GM23338 (cell line): ENCODE data around the gene HEMK1. TPM values are rescaled to one million over a fixed set of nuclear protein-coding genes. Genes with fewer than 3 reads are reported as not detected.

Experiments
- ATAC-seq: fragments of 200-7000 bp; cut with Tn5 transposase; 3 replicates; pipeline ENCODE4 v1.9.1; 2020
- DNase-seq: peaks from one replicate; pipeline ENCODE4 v3.0.0-alpha.2; 2015; ENCODE audit warnings: low spot score
- H2AFZ ChIP-seq: fragments of 200-600 bp; sonication (generic); 2 replicates; pipeline ENCODE4 v1.8.0; 2016; ENCODE audit warnings: antibody characterized with exemption, mild to moderate bottlenecking, moderate library complexity
- H3F3A ChIP-seq: fragments of 200-600 bp; sonication (generic); replicated peaks from 2 replicates; pipeline ENCODE4 v1.8.0; 2017; ENCODE audit warnings: antibody characterized with exemption, mixed run types, low read depth
- H3K27ac ChIP-seq: fragments of 200-600 bp; sonication (generic); 2 replicates; pipeline ENCODE4 v1.6.1; 2016; ENCODE audit warnings: low read depth
- H3K27me3 ChIP-seq: fragments of 200-600 bp; sonication (generic); 2 replicates; pipeline ENCODE4 v1.8.0; 2016; ENCODE audit warnings: mild to moderate bottlenecking, mixed run types, moderate library complexity; ENCODE audit not compliant: insufficient read depth
- H3K36me3 ChIP-seq: fragments of 200-600 bp; sonication (generic); 2 replicates; pipeline ENCODE4 v1.8.0; 2016; ENCODE audit warnings: mild to moderate bottlenecking; ENCODE audit not compliant: insufficient read depth
- H3K4me1 ChIP-seq: fragments of 200-600 bp; sonication (generic); 2 replicates; pipeline ENCODE4 v1.8.0; 2016; ENCODE audit warnings: mild to moderate bottlenecking, moderate library complexity; ENCODE audit not compliant: insufficient read depth
- H3K4me2 ChIP-seq: fragments of 200-600 bp; sonication (generic); 2 replicates; pipeline ENCODE4 v1.7.1; 2017; ENCODE audit warnings: mixed run types
- H3K4me3 ChIP-seq: fragments of 200-600 bp; sonication (generic); 2 replicates; pipeline ENCODE4 v1.6.1; 2016; ENCODE audit warnings: mixed run types
- H3K79me2 ChIP-seq: fragments of 200-600 bp; sonication (generic); replicated peaks from 2 replicates; pipeline ENCODE4 v1.8.0; 2017; ENCODE audit warnings: mild to moderate bottlenecking; ENCODE audit not compliant: insufficient read depth
- H3K9me2 ChIP-seq: fragments of 200-600 bp; sonication (generic); 2 replicates; pipeline ENCODE4 v1.8.0; 2017; ENCODE audit not compliant: insufficient read depth
- H4K20me1 ChIP-seq: fragments of 200-600 bp; sonication (generic); replicated peaks from 2 replicates; pipeline ENCODE4 v1.8.0; 2017; ENCODE audit warnings: mild to moderate bottlenecking; ENCODE audit not compliant: insufficient read depth
- H3K27ac Mint-ChIP-seq: 2 replicates; pipeline ENCODE4 v1.8.0; 2020; ENCODE audit warnings: inconsistent platforms, mild to moderate bottlenecking, moderate library complexity, mixed read lengths
- H3K27me3 Mint-ChIP-seq: 3 replicates; pipeline ENCODE4 v1.8.0; 2022; ENCODE audit warnings: low read depth, mild to moderate bottlenecking, moderate library complexity, mixed read lengths, inconsistent platforms; ENCODE audit not compliant: insufficient read depth, poor library complexity
- H3K36me3 Mint-ChIP-seq: 3 replicates; pipeline ENCODE4 v1.8.0; 2021; ENCODE audit warnings: low read depth, mild to moderate bottlenecking, inconsistent platforms, moderate library complexity, mixed read lengths
- H3K4me1 Mint-ChIP-seq: 3 replicates; pipeline ENCODE4 v1.8.0; 2020; ENCODE audit warnings: mild to moderate bottlenecking, inconsistent platforms, mixed read lengths
- H3K4me3 Mint-ChIP-seq: 3 replicates; pipeline ENCODE4 v1.8.0; 2021; ENCODE audit warnings: moderate library complexity, mild to moderate bottlenecking, inconsistent platforms, mixed read lengths
- H3K9me3 Mint-ChIP-seq: 3 replicates; pipeline ENCODE4 v1.8.0; 2020; ENCODE audit warnings: moderate library complexity, mild to moderate bottlenecking, inconsistent platforms, mixed read lengths
- CREB1 ChIP-seq: fragments of 250-450 bp; sonication (Bioruptor Pico); IDR thresholded peaks from 2 replicates; pipeline ENCODE4 v1.5.0; 2020; ENCODE audit warnings: low read depth, mild to moderate bottlenecking, moderate library complexity
- ETS1 ChIP-seq: IDR thresholded peaks from 2 replicates; pipeline ENCODE4 v1.6.1; 2016; ENCODE audit warnings: antibody characterized with exemption
- EZH2 ChIP-seq: fragments of 200-600 bp; sonication (generic); IDR thresholded peaks from one replicate; pipeline ENCODE4 v1.8.0; 2017; ENCODE audit warnings: antibody characterized with exemption, mild to moderate bottlenecking, low read depth; ENCODE audit not compliant: unreplicated experiment
- EZH2phosphoT487 ChIP-seq: fragments of 200-600 bp; sonication (generic); IDR thresholded peaks from one replicate; pipeline ENCODE4 v1.8.1; 2018; ENCODE audit warnings: antibody characterized with exemption; ENCODE audit not compliant: unreplicated experiment
- JUNB ChIP-seq: IDR thresholded peaks from one replicate; pipeline ENCODE4 v1.6.1; 2016; ENCODE audit warnings: antibody characterized with exemption; ENCODE audit not compliant: unreplicated experiment
- NANOG ChIP-seq: IDR thresholded peaks from 2 replicates; pipeline ENCODE4 v1.6.1; 2016; ENCODE audit warnings: antibody characterized with exemption, borderline replicate concordance
- POLR2AphosphoS5 ChIP-seq: IDR thresholded peaks from 2 replicates; pipeline ENCODE4 v1.6.1; 2016; ENCODE audit warnings: antibody characterized with exemption, low read depth
- REST ChIP-seq: IDR thresholded peaks from one replicate; pipeline ENCODE4 v1.6.1; 2018; ENCODE audit warnings: antibody characterized with exemption; ENCODE audit not compliant: unreplicated experiment
- STAT1 ChIP-seq: IDR thresholded peaks from one replicate; pipeline ENCODE4 v1.6.1; 2016; ENCODE audit warnings: antibody characterized with exemption; ENCODE audit not compliant: unreplicated experiment
- ZNF114 ChIP-seq: fragments of 250-450 bp; sonication (Bioruptor Pico); IDR thresholded peaks from 2 replicates; pipeline ENCODE4 v1.5.0; 2020; ENCODE audit warnings: mild to moderate bottlenecking, moderate library complexity
- ZNF331 ChIP-seq: fragments of 250-450 bp; sonication (Bioruptor Pico); IDR thresholded peaks from 2 replicates; pipeline ENCODE4 v1.5.0; 2020; ENCODE audit warnings: low read depth, mild to moderate bottlenecking, moderate library complexity
- polyA plus RNA-seq: library from polyadenylated mRNA; unstranded; fragments of >200 nt; fragmentation: Nextera tagmentation; extraction: Ambion mirVana; gene quantifications from 2 replicates; pipeline ENCODE4 v1.2.1, GENCODE V29; 2016
- total RNA-seq: library from RNA; depleted of rRNA; stranded (reverse); fragments of >200 nt; shearing (Covaris generic); gene quantifications from 2 replicates; pipeline ENCODE4 v1.2.3, GENCODE V29; 2014
- TF ChIP-seq, protein P1 (sequence below), 2 experiments: fragments of 200-600 bp in 1 of 2; sonication (generic) in 1 of 2; conservative IDR thresholded peaks; 2 replicates each; pipeline versions ENCODE4 v1.5.1 to v1.6.1; 2016 to 2017; ENCODE audit warnings: antibody characterized with exemption in 2 of 2, low read depth in 2 of 2, mild to moderate bottlenecking in 2 of 2, moderate library complexity in 1 of 2
- TF ChIP-seq, protein P2 (sequence below): fragments of 250-450 bp; sonication (Bioruptor Pico); IDR thresholded peaks from 2 replicates; pipeline ENCODE4 v1.5.0; 2020; ENCODE audit warnings: mild to moderate bottlenecking, moderate library complexity

HEMK1 gene
- total and polyA plus RNA-seq, 2 experiments from 2014 or later = 5.6 to 10.1 TPM

- no peaks in the 10 kb centered on the region for H3K4me1 ChIP-seq
- ATAC-seq (no peak), DNase-seq (no peak)
- no peak overlapping the region for H2AFZ ChIP-seq
- no peaks in the 10 kb centered on the region for H3K36me3 ChIP-seq
- no peaks in the 10 kb centered on the region for H4K20me1 ChIP-seq
- Mint-ChIP-seq H3K9me3 (no peaks in the 10 kb centered on the region), H3K36me3 (peaks cover 3% of the 10 kb centered on the region; the same call in 2 of the 3 replicates), H3K4me1 (peaks cover 6% of the 10 kb centered on the region), H3K27ac (no peak overlapping the region), H3K4me3 (no peak overlapping the region), H3K27me3 (no peaks in the 10 kb centered on the region)
- no peaks in the 10 kb centered on the region for H3K9me2 ChIP-seq
- no peaks in the 10 kb centered on the region for H3K27me3 ChIP-seq
- TF ChIP-seq EZH2 (no peak), ZNF114 (CRISPR knock-in tag) (no peak), ZNF331 (CRISPR knock-in tag) (no peak), JUNB (no peak), REST (no peak), ETS1 (no peak), POLR2AphosphoS5 (no peak), EZH2phosphoT487 (no peak), STAT1 (no peak), NANOG (no peak), CREB1 (CRISPR knock-in tag) (no peak)
- TF ChIP-seq, protein P1, sequence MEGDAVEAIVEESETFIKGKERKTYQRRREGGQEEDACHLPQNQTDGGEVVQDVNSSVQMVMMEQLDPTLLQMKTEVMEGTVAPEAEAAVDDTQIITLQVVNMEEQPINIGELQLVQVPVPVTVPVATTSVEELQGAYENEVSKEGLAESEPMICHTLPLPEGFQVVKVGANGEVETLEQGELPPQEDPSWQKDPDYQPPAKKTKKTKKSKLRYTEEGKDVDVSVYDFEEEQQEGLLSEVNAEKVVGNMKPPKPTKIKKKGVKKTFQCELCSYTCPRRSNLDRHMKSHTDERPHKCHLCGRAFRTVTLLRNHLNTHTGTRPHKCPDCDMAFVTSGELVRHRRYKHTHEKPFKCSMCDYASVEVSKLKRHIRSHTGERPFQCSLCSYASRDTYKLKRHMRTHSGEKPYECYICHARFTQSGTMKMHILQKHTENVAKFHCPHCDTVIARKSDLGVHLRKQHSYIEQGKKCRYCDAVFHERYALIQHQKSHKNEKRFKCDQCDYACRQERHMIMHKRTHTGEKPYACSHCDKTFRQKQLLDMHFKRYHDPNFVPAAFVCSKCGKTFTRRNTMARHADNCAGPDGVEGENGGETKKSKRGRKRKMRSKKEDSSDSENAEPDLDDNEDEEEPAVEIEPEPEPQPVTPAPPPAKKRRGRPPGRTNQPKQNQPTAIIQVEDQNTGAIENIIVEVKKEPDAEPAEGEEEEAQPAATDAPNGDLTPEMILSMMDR (conservative IDR thresholded peaks at IDR 0.05; ENCODE audit: low read depth in 2 of 2) = no peak
- TF ChIP-seq, protein P2, sequence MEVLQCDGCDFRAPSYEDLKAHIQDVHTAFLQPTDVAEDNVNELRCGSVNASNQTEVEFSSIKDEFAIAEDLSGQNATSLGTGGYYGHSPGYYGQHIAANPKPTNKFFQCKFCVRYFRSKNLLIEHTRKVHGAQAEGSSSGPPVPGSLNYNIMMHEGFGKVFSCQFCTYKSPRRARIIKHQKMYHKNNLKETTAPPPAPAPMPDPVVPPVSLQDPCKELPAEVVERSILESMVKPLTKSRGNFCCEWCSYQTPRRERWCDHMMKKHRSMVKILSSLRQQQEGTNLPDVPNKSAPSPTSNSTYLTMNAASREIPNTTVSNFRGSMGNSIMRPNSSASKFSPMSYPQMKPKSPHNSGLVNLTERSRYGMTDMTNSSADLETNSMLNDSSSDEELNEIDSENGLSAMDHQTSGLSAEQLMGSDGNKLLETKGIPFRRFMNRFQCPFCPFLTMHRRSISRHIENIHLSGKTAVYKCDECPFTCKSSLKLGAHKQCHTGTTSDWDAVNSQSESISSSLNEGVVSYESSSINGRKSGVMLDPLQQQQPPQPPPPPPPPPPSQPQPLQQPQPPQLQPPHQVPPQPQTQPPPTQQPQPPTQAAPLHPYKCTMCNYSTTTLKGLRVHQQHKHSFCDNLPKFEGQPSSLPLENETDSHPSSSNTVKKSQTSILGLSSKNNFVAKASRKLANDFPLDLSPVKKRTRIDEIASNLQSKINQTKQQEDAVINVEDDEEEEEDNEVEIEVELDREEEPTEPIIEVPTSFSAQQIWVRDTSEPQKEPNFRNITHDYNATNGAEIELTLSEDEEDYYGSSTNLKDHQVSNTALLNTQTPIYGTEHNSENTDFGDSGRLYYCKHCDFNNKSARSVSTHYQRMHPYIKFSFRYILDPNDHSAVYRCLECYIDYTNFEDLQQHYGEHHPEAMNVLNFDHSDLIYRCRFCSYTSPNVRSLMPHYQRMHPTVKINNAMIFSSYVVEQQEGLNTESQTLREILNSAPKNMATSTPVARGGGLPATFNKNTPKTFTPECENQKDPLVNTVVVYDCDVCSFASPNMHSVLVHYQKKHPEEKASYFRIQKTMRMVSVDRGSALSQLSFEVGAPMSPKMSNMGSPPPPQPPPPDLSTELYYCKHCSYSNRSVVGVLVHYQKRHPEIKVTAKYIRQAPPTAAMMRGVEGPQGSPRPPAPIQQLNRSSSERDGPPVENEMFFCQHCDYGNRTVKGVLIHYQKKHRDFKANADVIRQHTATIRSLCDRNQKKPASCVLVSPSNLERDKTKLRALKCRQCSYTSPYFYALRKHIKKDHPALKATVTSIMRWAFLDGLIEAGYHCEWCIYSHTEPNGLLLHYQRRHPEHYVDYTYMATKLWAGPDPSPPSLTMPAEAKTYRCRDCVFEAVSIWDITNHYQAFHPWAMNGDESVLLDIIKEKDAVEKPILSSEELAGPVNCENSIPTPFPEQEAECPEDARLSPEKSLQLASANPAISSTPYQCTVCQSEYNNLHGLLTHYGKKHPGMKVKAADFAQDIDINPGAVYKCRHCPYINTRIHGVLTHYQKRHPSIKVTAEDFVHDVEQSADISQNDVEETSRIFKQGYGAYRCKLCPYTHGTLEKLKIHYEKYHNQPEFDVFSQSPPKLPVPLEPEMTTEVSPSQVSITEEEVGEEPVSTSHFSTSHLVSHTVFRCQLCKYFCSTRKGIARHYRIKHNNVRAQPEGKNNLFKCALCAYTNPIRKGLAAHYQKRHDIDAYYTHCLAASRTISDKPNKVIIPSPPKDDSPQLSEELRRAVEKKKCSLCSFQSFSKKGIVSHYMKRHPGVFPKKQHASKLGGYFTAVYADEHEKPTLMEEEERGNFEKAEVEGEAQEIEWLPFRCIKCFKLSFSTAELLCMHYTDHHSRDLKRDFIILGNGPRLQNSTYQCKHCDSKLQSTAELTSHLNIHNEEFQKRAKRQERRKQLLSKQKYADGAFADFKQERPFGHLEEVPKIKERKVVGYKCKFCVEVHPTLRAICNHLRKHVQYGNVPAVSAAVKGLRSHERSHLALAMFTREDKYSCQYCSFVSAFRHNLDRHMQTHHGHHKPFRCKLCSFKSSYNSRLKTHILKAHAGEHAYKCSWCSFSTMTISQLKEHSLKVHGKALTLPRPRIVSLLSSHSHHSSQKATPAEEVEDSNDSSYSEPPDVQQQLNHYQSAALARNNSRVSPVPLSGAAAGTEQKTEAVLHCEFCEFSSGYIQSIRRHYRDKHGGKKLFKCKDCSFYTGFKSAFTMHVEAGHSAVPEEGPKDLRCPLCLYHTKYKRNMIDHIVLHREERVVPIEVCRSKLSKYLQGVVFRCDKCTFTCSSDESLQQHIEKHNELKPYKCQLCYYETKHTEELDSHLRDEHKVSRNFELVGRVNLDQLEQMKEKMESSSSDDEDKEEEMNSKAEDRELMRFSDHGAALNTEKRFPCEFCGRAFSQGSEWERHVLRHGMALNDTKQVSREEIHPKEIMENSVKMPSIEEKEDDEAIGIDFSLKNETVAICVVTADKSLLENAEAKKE (CRISPR knock-in tag) = no peak
- H3K4me3 ChIP-seq = no peak overlapping the region
- no peak overlapping the region for H3K27ac ChIP-seq
- H3K4me2 ChIP-seq = no peak overlapping the region
- H3F3A ChIP-seq = no peaks in the 10 kb centered on the region
- no peaks in the 10 kb centered on the region for H3K79me2 ChIP-seq
These were observed 12.8 kb downstream of the HEMK1 start for GRCh38 chr3:50582083-50582482.
